ENCODE measurements around the gene MUTYH. TPM values are rescaled to one million over a fixed set of nuclear protein-coding genes. Genes with fewer than 3 reads are reported as not detected.

The MUTYH gene
- total RNA-seq, 1 experiment from 2014 or later: 8.9 TPM

Other genes with a start within 250 kb of the MUTYH start
- gene ZSWIM5, start 133.8 kb downstream of the MUTYH start, total RNA-seq (2014; rRNA removed; shearing (Covaris generic)): 0.14 and 0.16 TPM in 2 replicates
- gene HPDL, start 13.5 kb downstream of the MUTYH start, total RNA-seq (2014; rRNA removed; shearing (Covaris generic)): not detected in 2 replicates
- 10.8 and 14.9 TPM in 2 replicates for gene TOE1, start 270 bp downstream of the MUTYH start, total RNA-seq (2014; rRNA removed; shearing (Covaris generic))
- gene TESK2, start 150.7 kb upstream of the MUTYH start, total RNA-seq (2014; rRNA removed; shearing (Covaris generic)): 0.52 and 0.84 TPM in 2 replicates
- 1.3 and 2.8 TPM in 2 replicates for gene CCDC163, start 159.6 kb upstream of the MUTYH start, total RNA-seq (2014; rRNA removed; shearing (Covaris generic))
- 2.8 and 4.7 TPM in 2 replicates for gene MMACHC, start 159.9 kb upstream of the MUTYH start, total RNA-seq (2014; rRNA removed; shearing (Covaris generic))
- gene PRDX1, start 181.4 kb upstream of the MUTYH start, total RNA-seq (2014; rRNA removed; shearing (Covaris generic)): 1,113 and 1,123 TPM in 2 replicates
- 86.0 and 99.4 TPM in 2 replicates for gene AKR1A1, start 210.4 kb upstream of the MUTYH start, total RNA-seq (2014; rRNA removed; shearing (Covaris generic))
- 135 and 136 TPM in 2 replicates for gene NASP, start 243.6 kb upstream of the MUTYH start, total RNA-seq (2014; rRNA removed; shearing (Covaris generic))

Data from A172 (cell line).